PC-3 (cell line): Measurements from ENCODE around the gene C22orf23. TPM values are rescaled to one million over a fixed set of nuclear protein-coding genes. Genes with fewer than 3 reads are reported as not detected.

Experiments used
- ATAC-seq: fragments of 200-7000 bp; cut with Tn5 transposase; 2 replicates; pipeline ENCODE4 v1.9.1; 2020; ENCODE audit warnings: mild to moderate bottlenecking, moderate library complexity
- BruUV-seq: library from RNA; stranded (reverse); fragments of 400-500 nt; replicated peaks from 2 replicates; lab custom pipeline; 2021; lab: Mats Ljungman, UMichigan
- CTCF ChIA-PET: fragments of 300-600 bp; sonication (Branson Sonifier 250); formaldehyde crosslinking; loops from one replicate; lab custom pipeline; 2022; ENCODE audit warnings: antibody characterized with exemption; lab: Charles Lee
- POLR2A ChIA-PET: fragments of 300-600 bp; sonication (Branson Sonifier 250); formaldehyde crosslinking; loops from one replicate; lab custom pipeline; 2022; ENCODE audit warnings: antibody characterized with exemption; ENCODE audit not compliant: unreplicated experiment; lab: Charles Lee
- DNase-seq: peaks from one replicate; pipeline ENCODE4 v3.0.0-alpha.2; 2015
- H2AFZ ChIP-seq: fragments of 300-600 bp; sonication (generic); 2 replicates; pipeline ENCODE4 v1.6.0; 2016; ENCODE audit warnings: antibody characterized with exemption, low read length
- H3F3A ChIP-seq: fragments of 300-600 bp; sonication (generic); one replicate; pipeline ENCODE4 v1.6.0; 2017; ENCODE audit warnings: antibody characterized with exemption, low read length, control low read depth, mild to moderate bottlenecking; ENCODE audit not compliant: unreplicated experiment
- H3K27ac ChIP-seq: fragments of 300-600 bp; sonication (generic); 2 replicates; pipeline ENCODE4 v1.5.1; 2016; ENCODE audit warnings: mild to moderate bottlenecking, low read length
- H3K27me3 ChIP-seq: fragments of 300-600 bp; sonication (generic); 2 replicates; pipeline ENCODE4 v1.6.1; 2016; ENCODE audit warnings: low read length, mixed read lengths
- H3K36me3 ChIP-seq: fragments of 300-600 bp; sonication (generic); 2 replicates; pipeline ENCODE4 v1.6.1; 2016; ENCODE audit warnings: low read depth, mixed run types, low read length, mixed read lengths
- H3K4me1 ChIP-seq: fragments of 300-600 bp; sonication (generic); 2 replicates; pipeline ENCODE4 v1.5.1; 2016; ENCODE audit warnings: low read length; ENCODE audit not compliant: insufficient read depth
- H3K4me2 ChIP-seq: fragments of 300-600 bp; sonication (generic); 2 replicates; pipeline ENCODE4 v1.6.0; 2016; ENCODE audit warnings: low read length
- H3K4me3 ChIP-seq: fragments of 300-600 bp; sonication (generic); 2 replicates; pipeline ENCODE4 v1.5.1; 2016; ENCODE audit warnings: mild to moderate bottlenecking, low read length, mixed read lengths
- H3K79me2 ChIP-seq: fragments of 300-600 bp; sonication (generic); 2 replicates; pipeline ENCODE4 v1.6.1; 2017; ENCODE audit warnings: low read length, mixed read lengths
- H3K9ac ChIP-seq: fragments of 300-600 bp; sonication (generic); 2 replicates; pipeline ENCODE4 v1.6.0; 2016; ENCODE audit warnings: mild to moderate bottlenecking, low read length
- H3K9me2 ChIP-seq: fragments of 300-600 bp; sonication (generic); replicated peaks from 2 replicates; pipeline ENCODE4 v1.6.1; 2016; ENCODE audit warnings: mixed run types, low read length, mixed read lengths
- H3K9me3 ChIP-seq: fragments of 300-600 bp; sonication (generic); 2 replicates; pipeline ENCODE4 v1.6.1; 2016; ENCODE audit warnings: low read length, mixed read lengths
- H4K20me1 ChIP-seq: fragments of 300-600 bp; sonication (generic); 2 replicates; pipeline ENCODE4 v1.6.1; 2016; ENCODE audit warnings: low read length, mixed read lengths
- EZH2 ChIP-seq: fragments of 300-600 bp; sonication (generic); IDR thresholded peaks from one replicate; pipeline ENCODE4 v1.6.1; 2017; ENCODE audit warnings: antibody characterized with exemption, mild to moderate bottlenecking, low read length; ENCODE audit not compliant: unreplicated experiment
- EZH2phosphoT487 ChIP-seq: fragments of 300-600 bp; sonication (generic); IDR thresholded peaks from 2 replicates; pipeline ENCODE4 v1.6.1; 2018; ENCODE audit warnings: mild to moderate bottlenecking, antibody characterized with exemption, low read length, borderline replicate concordance
- intact Hi-C: fragments of 100-400 bp; cut with micrococcal nuclease; formaldehyde crosslinking; loops from 2 replicates; pipeline ENCODE4 v1.9.0; 2023
- total RNA-seq: library from RNA; depleted of rRNA; stranded (reverse); fragments of >200 nt; gene quantifications from 2 replicates; pipeline ENCODE4 v1.2.3, GENCODE V29; 2014
- TF ChIP-seq, protein P1 (sequence below): fragments of 300-600 bp; sonication (generic); conservative IDR thresholded peaks from 2 replicates; pipeline ENCODE4 v1.5.1; 2017; ENCODE audit warnings: antibody characterized with exemption, low read depth, mild to moderate bottlenecking, low read length

The C22orf23 gene
- total RNA-seq, 1 experiment from 2014 or later: 0.69 TPM

DNA sequence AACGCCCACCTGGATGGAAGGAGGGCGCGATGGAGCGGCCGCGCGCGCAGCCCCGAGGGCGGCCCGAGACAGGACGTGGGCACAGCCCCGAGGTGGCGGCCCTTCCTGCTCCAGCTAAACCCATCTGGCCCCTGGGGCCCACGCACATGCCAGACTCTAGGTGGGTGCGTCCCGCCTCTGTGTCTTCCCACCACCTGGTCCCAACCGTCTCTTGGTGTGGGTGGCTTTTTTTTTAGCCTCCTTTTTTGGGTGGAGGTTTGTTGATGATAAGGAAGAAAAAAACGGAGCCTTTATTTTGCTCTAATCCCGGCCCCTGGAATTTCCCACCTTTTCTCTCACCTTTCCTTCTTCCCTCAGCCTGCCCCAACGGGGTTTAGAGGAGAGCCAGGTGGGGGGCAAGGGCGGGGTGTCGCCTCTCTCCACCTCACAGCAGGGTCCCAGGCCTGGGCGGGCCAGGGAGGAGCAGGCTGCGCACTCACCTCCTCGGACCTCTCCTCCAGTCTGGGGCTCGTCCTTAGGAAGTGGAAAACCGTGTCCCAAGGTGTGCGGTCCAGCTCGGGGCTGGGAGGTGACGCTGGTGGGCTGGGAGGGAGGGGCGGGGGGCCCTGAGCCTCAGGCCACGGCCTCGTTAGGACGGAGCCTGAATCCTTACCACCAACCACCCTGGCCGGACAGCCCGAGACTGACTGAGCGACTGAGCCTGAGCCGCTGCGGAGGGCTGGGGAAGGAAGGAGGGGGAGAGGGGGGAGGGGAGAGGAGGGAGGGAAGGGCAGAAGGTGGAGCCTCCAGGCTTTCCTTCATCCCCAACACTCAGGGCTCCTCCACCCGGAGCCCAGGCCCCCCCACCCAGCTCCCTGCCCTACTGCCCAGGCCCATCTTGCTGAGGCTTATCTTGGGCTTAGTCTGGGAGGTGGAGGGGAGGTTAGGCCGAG lies 30.7 kb upstream of the C22orf23 start, which contains the start of gene SOX10:
Gene SOX10 (minus strand): TSS at position 696 of the 932 bp plus-strand sequence. CDS start 771 bp downstream, outside the sequence.
- ATAC-seq (no peak), DNase-seq (no peak)
- H3K4me3 ChIP-seq: no peak within 1 kb of the TSS
- no peaks in the 10 kb centered on the region for H3K36me3 ChIP-seq
- no peak within 1 kb of the TSS for H2AFZ ChIP-seq
- POLR2A ChIA-PET: no interaction called here
- intact Hi-C loops: no loop called here
- CTCF ChIA-PET: no interaction called here
- TF ChIP-seq EZH2 (no peak), EZH2phosphoT487 (no peak)
- TF ChIP-seq, protein P1, sequence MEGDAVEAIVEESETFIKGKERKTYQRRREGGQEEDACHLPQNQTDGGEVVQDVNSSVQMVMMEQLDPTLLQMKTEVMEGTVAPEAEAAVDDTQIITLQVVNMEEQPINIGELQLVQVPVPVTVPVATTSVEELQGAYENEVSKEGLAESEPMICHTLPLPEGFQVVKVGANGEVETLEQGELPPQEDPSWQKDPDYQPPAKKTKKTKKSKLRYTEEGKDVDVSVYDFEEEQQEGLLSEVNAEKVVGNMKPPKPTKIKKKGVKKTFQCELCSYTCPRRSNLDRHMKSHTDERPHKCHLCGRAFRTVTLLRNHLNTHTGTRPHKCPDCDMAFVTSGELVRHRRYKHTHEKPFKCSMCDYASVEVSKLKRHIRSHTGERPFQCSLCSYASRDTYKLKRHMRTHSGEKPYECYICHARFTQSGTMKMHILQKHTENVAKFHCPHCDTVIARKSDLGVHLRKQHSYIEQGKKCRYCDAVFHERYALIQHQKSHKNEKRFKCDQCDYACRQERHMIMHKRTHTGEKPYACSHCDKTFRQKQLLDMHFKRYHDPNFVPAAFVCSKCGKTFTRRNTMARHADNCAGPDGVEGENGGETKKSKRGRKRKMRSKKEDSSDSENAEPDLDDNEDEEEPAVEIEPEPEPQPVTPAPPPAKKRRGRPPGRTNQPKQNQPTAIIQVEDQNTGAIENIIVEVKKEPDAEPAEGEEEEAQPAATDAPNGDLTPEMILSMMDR: no peak
- H3K27me3 ChIP-seq: no peaks in the 10 kb centered on the region
- no peaks in the 10 kb centered on the region for H3K79me2 ChIP-seq
- no peaks in the 10 kb centered on the region for H3K4me1 ChIP-seq
- H3K27ac ChIP-seq: no peak within 1 kb of the TSS
- no TSS peak for BruUV-seq
- H3F3A ChIP-seq: no peaks in the 10 kb centered on the region
- no peak within 1 kb of the TSS for H3K9ac ChIP-seq
- H3K9me3 ChIP-seq: no peaks in the 10 kb centered on the region
- H3K9me2 ChIP-seq: no peaks in the 10 kb centered on the region
- no peak within 1 kb of the TSS for H3K4me2 ChIP-seq
- H4K20me1 ChIP-seq: no peaks in the 10 kb centered on the region

DNA sequence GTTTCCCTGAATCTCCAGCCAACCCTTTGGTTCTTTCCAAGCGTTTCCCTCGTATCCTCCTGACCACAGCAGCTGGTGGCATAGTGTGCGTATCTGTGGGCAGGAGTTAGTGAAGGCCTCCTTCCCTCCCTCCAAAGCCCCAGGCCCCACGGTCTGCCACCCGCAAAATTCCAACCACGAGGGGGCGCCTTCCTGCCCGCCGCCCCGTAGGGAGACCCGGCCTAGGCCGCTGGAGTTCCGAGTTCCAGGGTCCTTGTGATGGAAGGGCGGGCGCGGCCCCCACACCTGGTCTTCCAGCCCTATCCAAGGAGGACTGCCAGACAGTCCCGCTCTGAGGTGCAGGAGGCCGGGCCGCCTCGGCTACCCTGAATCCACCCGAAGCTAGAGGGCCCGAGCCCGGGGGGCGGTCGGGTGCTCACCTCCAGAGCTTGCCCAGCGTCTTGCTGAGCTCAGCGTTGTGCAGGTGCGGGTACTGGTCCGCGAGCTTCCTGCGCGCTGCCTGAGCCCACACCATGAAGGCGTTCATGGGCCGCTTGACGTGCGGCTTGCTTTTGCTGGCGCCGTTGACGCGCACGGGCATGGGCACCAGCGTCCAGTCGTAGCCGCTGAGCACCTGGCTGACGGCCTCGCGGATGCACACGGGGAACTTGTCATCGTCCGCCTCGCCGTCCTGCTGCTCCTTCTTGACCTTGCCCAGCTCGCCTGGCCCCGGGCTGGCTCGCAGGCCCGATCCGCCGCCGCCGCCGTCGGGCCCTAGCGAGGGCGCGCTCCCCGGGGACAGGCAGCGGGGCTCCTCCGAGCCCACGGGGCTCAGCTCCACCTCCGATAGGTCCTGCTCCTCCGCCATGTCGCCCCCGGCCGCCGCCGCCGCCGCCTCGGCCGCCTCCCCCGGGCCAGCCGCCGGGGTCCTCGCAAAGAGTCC lies 29.8 kb upstream of the C22orf23 start:
- no peak overlapping the region for H3K4me3 ChIP-seq
- no peak overlapping the region for H2AFZ ChIP-seq
- no peak overlapping the region for H3K9ac ChIP-seq
- H3K4me1 ChIP-seq: no peaks in the 10 kb centered on the region
- no peaks in the 10 kb centered on the region for H3K9me3 ChIP-seq
- H3K9me2 ChIP-seq: no peaks in the 10 kb centered on the region
- H3K4me2 ChIP-seq: no peak overlapping the region
- BruUV-seq: no TSS peak
- no peaks in the 10 kb centered on the region for H4K20me1 ChIP-seq
- no peaks in the 10 kb centered on the region for H3K27me3 ChIP-seq
- H3K27ac ChIP-seq: no peak overlapping the region
- DNase-seq (no peak), ATAC-seq (no peak)
- no peak for TF ChIP-seq EZH2
- TF ChIP-seq, protein P1: no peak
- TF ChIP-seq EZH2phosphoT487: no peak
- intact Hi-C loops: no loop called here
- CTCF ChIA-PET: no interaction called here
- no peaks in the 10 kb centered on the region for H3K36me3 ChIP-seq
- H3K79me2 ChIP-seq: no peaks in the 10 kb centered on the region
- H3F3A ChIP-seq: no peaks in the 10 kb centered on the region
- POLR2A ChIA-PET: no interaction called here
